Liver (tissue), 9 donors: ENCODE measurements around the gene TMEM178A. TPM values are rescaled to one million over a fixed set of nuclear protein-coding genes. Genes with fewer than 3 reads are reported as not detected.
"Not testable (repeated sequence)": the region's sequence is repeated elsewhere in the genome, so short reads cannot be mapped to it uniquely, and the experiment has no call there.

Experiments
- DNase-seq: peaks from one replicate; pipeline ENCODE4 v3.0.0-alpha.2; 2017; ENCODE audit warnings: low spot score
- H3K27ac ChIP-seq, 2 donors: one replicate each; pipeline ENCODE4 v1.7.0; 2013; ENCODE audit warnings: inconsistent platforms in 2 of 2, low read length in 2 of 2, control low read depth in 1 of 2, low read depth in 1 of 2, mild to moderate bottlenecking in 1 of 2
- H3K27me3 ChIP-seq, 4 donors: one replicate each; pipeline versions ENCODE4 v1.6.1 to v1.7.0; 2013; ENCODE audit warnings: low read length in 3 of 4, inconsistent platforms in 1 of 4, mild to moderate bottlenecking in 1 of 4, moderate library complexity in 1 of 4; ENCODE audit not compliant: control insufficient read depth in 4 of 4, insufficient read depth in 4 of 4
- H3K36me3 ChIP-seq, 4 donors: one replicate each; pipeline versions ENCODE4 v1.6.1 to v1.7.0; 2013; ENCODE audit warnings: low read length in 3 of 4, mild to moderate bottlenecking in 3 of 4, low read depth in 1 of 4, moderate library complexity in 1 of 4; ENCODE audit not compliant: control insufficient read depth in 4 of 4, insufficient read depth in 3 of 4
- H3K4me1 ChIP-seq, 4 donors: one replicate each; pipeline versions ENCODE4 v1.6.1 to v1.7.0; 2013; ENCODE audit warnings: low read length in 3 of 4, mild to moderate bottlenecking in 3 of 4, moderate library complexity in 1 of 4; ENCODE audit not compliant: control insufficient read depth in 4 of 4, insufficient read depth in 4 of 4
- H3K4me3 ChIP-seq, 3 donors: one replicate each; pipeline versions ENCODE4 v1.6.1 to v1.7.0; 2013; ENCODE audit warnings: low read length in 3 of 3, control low read depth in 1 of 3, low read depth in 1 of 3, mild to moderate bottlenecking in 1 of 3
- H3K9ac ChIP-seq, 2 donors: one replicate each; pipeline ENCODE4 v1.7.0; 2013; ENCODE audit warnings: low read length in 2 of 2, mild to moderate bottlenecking in 2 of 2, moderate library complexity in 2 of 2, control low read depth in 1 of 2, low read depth in 1 of 2
- H3K9me3 ChIP-seq, 4 donors: one replicate each; pipeline versions ENCODE4 v1.6.1 to v1.7.0; 2013; ENCODE audit warnings: low read length in 3 of 4; ENCODE audit not compliant: control insufficient read depth in 4 of 4
- EGR1 ChIP-seq, 2 donors: IDR thresholded peaks; 2 replicates each; pipeline ENCODE4 v1.6.1; 2016 to 2018; ENCODE audit warnings: antibody characterized with exemption in 2 of 2, low read depth in 2 of 2
- FOXA1 ChIP-seq: IDR thresholded peaks from 2 replicates; pipeline ENCODE4 v1.6.1; 2016; ENCODE audit warnings: antibody characterized with exemption
- FOXA2 ChIP-seq: IDR thresholded peaks from 2 replicates; pipeline ENCODE4 v1.6.1; 2016; ENCODE audit warnings: antibody characterized with exemption
- GABPA ChIP-seq, 2 donors: IDR thresholded peaks in 1 of 2; conservative IDR thresholded peaks in 1 of 2; 2 replicates each; pipeline ENCODE4 v1.6.1; 2016; ENCODE audit warnings: antibody characterized with exemption in 2 of 2, mild to moderate bottlenecking in 1 of 2, moderate library complexity in 1 of 2
- HNF4A ChIP-seq, 2 donors: conservative IDR thresholded peaks; 2 replicates each; pipeline ENCODE4 v1.6.1; 2016; ENCODE audit warnings: antibody characterized with exemption in 2 of 2, mild to moderate bottlenecking in 2 of 2
- HNF4G ChIP-seq: IDR thresholded peaks from 2 replicates; pipeline ENCODE4 v1.6.1; 2016; ENCODE audit warnings: antibody characterized with exemption
- JUND ChIP-seq, 2 donors: IDR thresholded peaks; 2 replicates each; pipeline ENCODE4 v1.6.1; 2016; ENCODE audit warnings: antibody characterized with exemption in 2 of 2
- NR2F2 ChIP-seq: IDR thresholded peaks from 2 replicates; pipeline ENCODE4 v1.6.1; 2016; ENCODE audit warnings: antibody characterized with exemption
- RAD21 ChIP-seq, 2 donors: IDR thresholded peaks; 2 replicates each; pipeline ENCODE4 v1.6.1; 2016; ENCODE audit warnings: antibody characterized with exemption in 2 of 2, mild to moderate bottlenecking in 2 of 2
- RXRA ChIP-seq, 2 donors: IDR thresholded peaks; 2 replicates each; pipeline ENCODE4 v1.6.1; 2017 to 2018; ENCODE audit warnings: antibody characterized with exemption in 2 of 2, mild to moderate bottlenecking in 1 of 2
- SP1 ChIP-seq: IDR thresholded peaks from 2 replicates; pipeline ENCODE4 v1.6.1; 2018; ENCODE audit warnings: antibody characterized with exemption, mild to moderate bottlenecking
- TAF1 ChIP-seq: conservative IDR thresholded peaks from 2 replicates; pipeline ENCODE4 v1.6.1; 2016; ENCODE audit warnings: antibody characterized with exemption, mild to moderate bottlenecking
- YY1 ChIP-seq: IDR thresholded peaks from 2 replicates; pipeline ENCODE4 v1.6.1; 2016; ENCODE audit warnings: antibody characterized with exemption, mild to moderate bottlenecking
- WGBS: extraction: QIAGEN DNeasy Blood & Tissue Kit; methylation state at CpG from one replicate; pipeline ENCODE4 v1.1.7; 2013; 5-methylcytosine and 5-hydroxymethylcytosine counted together
- polyA plus RNA-seq, 2 donors: library from polyadenylated mRNA; stranded (reverse) in 1 of 2; unstranded in 1 of 2; fragments of 200-250 nt in 1 of 2; fragments of >200 nt in 1 of 2; fragmentation: Nextera tagmentation in 1 of 2; extraction: Ambion mirVana in 1 of 2; gene quantifications; one replicate each; pipeline versions ENCODE4 v1.2.1 to v1.2.3, GENCODE V29; 2013 to 2015
- total RNA-seq, 2 donors: library from RNA; depleted of rRNA; stranded (reverse); fragments of >200 nt; gene quantifications; one replicate each; pipeline ENCODE4 v1.2.3, GENCODE V29; 2014
- TF ChIP-seq, protein P1 (sequence below): IDR thresholded peaks from 2 replicates; pipeline ENCODE4 v1.6.1; 2016; ENCODE audit warnings: antibody characterized with exemption
- TF ChIP-seq, protein P2 (sequence below): fragments of 150-350 bp; IDR thresholded peaks from 2 replicates; pipeline ENCODE4 v1.5.1; 2017; ENCODE audit warnings: improper control_type of control experiment, low read depth, low read length; ENCODE audit not compliant: missing input control
- TF ChIP-seq, protein P3 (sequence below): IDR thresholded peaks from 2 replicates; pipeline ENCODE4 v1.6.1; 2016; ENCODE audit warnings: antibody characterized with exemption
- TF ChIP-seq, protein P4 (sequence below): IDR thresholded peaks from 2 replicates; pipeline ENCODE4 v1.6.1; 2016; ENCODE audit warnings: antibody characterized with exemption
- TF ChIP-seq, protein P5 (sequence below): IDR thresholded peaks from 2 replicates; pipeline ENCODE4 v1.6.1; 2016; ENCODE audit warnings: antibody characterized with exemption, mild to moderate bottlenecking
- donor health status: healthy.
- donor health status: healthy.
- donor health status: healthy.
- donor health status: healthy.
- donor health status: healthy.

Gene TMEM178A
- total and polyA plus RNA-seq, 4 donors: 0.21 to 0.64 (median 0.49) TPM

DNA sequence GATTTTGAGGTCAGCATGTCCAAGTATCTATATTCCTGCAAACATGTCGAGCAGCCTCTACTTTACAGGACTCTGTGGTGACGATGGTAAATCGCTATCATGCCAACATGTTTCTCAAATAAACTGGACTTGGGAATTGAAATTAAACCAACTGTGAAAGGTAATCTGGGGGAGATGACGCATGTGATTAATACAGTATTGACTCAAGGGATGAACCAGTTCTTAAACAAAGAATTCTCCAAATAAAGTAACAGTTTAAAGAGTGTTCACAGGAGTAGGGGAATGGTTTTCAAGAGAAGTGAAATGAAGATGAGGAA is 59.1 kb downstream of the TMEM178A start:
- Histone ChIP-seq H3K4me3 (no peak overlapping the region), H3K27ac (no peak overlapping the region), H3K36me3 (no peaks in the 10 kb centered on the region), H3K4me1 (no peaks in the 10 kb centered on the region), H3K9me3 (no peaks in the 10 kb centered on the region), H3K9ac (no peak overlapping the region), H3K27me3 (no peaks in the 10 kb centered on the region)
- 92% methylated on average over 4 of the region's 4 CpGs for WGBS
- no peak for DNase-seq
- TF ChIP-seq, protein P1, sequence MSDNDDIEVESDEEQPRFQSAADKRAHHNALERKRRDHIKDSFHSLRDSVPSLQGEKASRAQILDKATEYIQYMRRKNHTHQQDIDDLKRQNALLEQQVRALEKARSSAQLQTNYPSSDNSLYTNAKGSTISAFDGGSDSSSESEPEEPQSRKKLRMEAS: no peak
- TF ChIP-seq SP1: no peak
- TF ChIP-seq, protein P2, sequence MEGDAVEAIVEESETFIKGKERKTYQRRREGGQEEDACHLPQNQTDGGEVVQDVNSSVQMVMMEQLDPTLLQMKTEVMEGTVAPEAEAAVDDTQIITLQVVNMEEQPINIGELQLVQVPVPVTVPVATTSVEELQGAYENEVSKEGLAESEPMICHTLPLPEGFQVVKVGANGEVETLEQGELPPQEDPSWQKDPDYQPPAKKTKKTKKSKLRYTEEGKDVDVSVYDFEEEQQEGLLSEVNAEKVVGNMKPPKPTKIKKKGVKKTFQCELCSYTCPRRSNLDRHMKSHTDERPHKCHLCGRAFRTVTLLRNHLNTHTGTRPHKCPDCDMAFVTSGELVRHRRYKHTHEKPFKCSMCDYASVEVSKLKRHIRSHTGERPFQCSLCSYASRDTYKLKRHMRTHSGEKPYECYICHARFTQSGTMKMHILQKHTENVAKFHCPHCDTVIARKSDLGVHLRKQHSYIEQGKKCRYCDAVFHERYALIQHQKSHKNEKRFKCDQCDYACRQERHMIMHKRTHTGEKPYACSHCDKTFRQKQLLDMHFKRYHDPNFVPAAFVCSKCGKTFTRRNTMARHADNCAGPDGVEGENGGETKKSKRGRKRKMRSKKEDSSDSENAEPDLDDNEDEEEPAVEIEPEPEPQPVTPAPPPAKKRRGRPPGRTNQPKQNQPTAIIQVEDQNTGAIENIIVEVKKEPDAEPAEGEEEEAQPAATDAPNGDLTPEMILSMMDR: no peak
- TF ChIP-seq RXRA (IDR thresholded peaks at IDR 0.05): no peak
- TF ChIP-seq HNF4A (conservative IDR thresholded peaks at IDR 0.05): no peak
- no peak for TF ChIP-seq GABPA (IDR thresholded peaks at IDR 0.05 in 1 of 2, conservative IDR thresholded peaks at IDR 0.05 in 1 of 2)
- TF ChIP-seq, protein P3, sequence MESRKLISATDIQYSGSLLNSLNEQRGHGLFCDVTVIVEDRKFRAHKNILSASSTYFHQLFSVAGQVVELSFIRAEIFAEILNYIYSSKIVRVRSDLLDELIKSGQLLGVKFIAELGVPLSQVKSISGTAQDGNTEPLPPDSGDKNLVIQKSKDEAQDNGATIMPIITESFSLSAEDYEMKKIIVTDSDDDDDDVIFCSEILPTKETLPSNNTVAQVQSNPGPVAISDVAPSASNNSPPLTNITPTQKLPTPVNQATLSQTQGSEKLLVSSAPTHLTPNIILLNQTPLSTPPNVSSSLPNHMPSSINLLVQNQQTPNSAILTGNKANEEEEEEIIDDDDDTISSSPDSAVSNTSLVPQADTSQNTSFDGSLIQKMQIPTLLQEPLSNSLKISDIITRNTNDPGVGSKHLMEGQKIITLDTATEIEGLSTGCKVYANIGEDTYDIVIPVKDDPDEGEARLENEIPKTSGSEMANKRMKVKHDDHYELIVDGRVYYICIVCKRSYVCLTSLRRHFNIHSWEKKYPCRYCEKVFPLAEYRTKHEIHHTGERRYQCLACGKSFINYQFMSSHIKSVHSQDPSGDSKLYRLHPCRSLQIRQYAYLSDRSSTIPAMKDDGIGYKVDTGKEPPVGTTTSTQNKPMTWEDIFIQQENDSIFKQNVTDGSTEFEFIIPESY: no peak
- TF ChIP-seq HNF4G: no peak
- TF ChIP-seq EGR1 (IDR thresholded peaks at IDR 0.05; ENCODE audit: low read depth in 2 of 2): no peak
- TF ChIP-seq YY1: no peak
- no peak for TF ChIP-seq JUND (IDR thresholded peaks at IDR 0.05)
- TF ChIP-seq FOXA2: no peak
- TF ChIP-seq TAF1: no peak
- TF ChIP-seq NR2F2: no peak
- TF ChIP-seq, protein P4, sequence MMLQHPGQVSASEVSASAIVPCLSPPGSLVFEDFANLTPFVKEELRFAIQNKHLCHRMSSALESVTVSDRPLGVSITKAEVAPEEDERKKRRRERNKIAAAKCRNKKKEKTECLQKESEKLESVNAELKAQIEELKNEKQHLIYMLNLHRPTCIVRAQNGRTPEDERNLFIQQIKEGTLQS: no peak
- TF ChIP-seq RAD21 (IDR thresholded peaks at IDR 0.05): no peak
- TF ChIP-seq FOXA1: no peak
- TF ChIP-seq, protein P5, sequence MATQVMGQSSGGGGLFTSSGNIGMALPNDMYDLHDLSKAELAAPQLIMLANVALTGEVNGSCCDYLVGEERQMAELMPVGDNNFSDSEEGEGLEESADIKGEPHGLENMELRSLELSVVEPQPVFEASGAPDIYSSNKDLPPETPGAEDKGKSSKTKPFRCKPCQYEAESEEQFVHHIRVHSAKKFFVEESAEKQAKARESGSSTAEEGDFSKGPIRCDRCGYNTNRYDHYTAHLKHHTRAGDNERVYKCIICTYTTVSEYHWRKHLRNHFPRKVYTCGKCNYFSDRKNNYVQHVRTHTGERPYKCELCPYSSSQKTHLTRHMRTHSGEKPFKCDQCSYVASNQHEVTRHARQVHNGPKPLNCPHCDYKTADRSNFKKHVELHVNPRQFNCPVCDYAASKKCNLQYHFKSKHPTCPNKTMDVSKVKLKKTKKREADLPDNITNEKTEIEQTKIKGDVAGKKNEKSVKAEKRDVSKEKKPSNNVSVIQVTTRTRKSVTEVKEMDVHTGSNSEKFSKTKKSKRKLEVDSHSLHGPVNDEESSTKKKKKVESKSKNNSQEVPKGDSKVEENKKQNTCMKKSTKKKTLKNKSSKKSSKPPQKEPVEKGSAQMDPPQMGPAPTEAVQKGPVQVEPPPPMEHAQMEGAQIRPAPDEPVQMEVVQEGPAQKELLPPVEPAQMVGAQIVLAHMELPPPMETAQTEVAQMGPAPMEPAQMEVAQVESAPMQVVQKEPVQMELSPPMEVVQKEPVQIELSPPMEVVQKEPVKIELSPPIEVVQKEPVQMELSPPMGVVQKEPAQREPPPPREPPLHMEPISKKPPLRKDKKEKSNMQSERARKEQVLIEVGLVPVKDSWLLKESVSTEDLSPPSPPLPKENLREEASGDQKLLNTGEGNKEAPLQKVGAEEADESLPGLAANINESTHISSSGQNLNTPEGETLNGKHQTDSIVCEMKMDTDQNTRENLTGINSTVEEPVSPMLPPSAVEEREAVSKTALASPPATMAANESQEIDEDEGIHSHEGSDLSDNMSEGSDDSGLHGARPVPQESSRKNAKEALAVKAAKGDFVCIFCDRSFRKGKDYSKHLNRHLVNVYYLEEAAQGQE: no peak

DNA sequence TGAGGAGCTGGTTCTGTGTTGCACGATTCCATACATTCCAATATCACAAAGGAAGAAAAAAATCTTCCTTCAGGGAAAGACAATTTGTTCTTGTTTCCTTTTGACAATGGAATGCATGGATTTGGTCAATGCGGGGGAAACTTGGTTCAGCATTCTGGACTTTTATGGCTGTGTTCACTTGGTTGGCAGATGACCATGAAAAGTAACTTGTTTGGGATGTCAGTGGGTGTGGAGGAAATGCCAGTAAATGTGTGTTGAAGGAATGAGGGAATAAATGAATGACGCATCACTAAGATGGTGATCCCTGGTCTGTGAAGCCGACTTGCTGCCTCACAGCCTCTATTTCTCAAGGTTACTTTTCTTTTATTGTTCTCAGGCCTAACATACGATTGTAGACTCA is 59.7 kb downstream of the TMEM178A start:
- no peak for TF ChIP-seq FOXA1
- TF ChIP-seq HNF4A (conservative IDR thresholded peaks at IDR 0.05): no peak
- TF ChIP-seq, protein P2: no peak
- TF ChIP-seq GABPA (IDR thresholded peaks at IDR 0.05 in 1 of 2, conservative IDR thresholded peaks at IDR 0.05 in 1 of 2): no peak
- Histone ChIP-seq H3K27me3 (no peaks in the 10 kb centered on the region), H3K27ac (no peak overlapping the region), H3K4me3 (no peak overlapping the region), H3K9ac (no peak overlapping the region), H3K36me3 (no peaks in the 10 kb centered on the region), H3K9me3 (no peaks in the 10 kb centered on the region), H3K4me1 (no peaks in the 10 kb centered on the region)
- no peak for DNase-seq
- 93% methylated on average over 5 of the region's 5 CpGs for WGBS

DNA sequence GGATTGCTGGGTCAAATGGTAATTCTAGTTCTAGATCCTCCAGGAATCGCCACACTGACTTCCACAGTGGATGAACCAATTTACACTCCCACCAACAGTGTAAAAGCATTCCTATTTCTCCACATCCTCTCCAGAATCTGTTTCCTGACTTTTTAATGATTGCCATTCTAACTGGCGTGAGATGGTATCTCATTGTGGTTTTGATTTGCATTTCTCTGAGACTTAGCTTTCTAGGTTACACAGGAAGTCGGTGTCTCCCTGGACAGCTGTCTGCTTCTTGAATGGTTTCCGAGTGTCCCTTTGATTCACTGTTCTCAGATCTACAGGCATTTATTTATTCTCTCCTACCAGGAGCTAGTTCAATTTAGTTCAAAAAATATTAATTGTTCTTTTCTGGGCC is 62.4 kb downstream of the TMEM178A start:
- H3K4me1 ChIP-seq, H3K9me3 ChIP-seq, DNase-seq, H3K27me3 ChIP-seq, H3K9ac ChIP-seq, H3K27ac ChIP-seq, H3K4me3 ChIP-seq, H3K36me3 ChIP-seq: not testable (repeated sequence)
- 79% methylated on average over 4 of the region's 4 CpGs for WGBS
